HG03135 (cell line): Measurements from ENCODE around the gene CGB3.

Source experiments
- ATAC-seq: cut with Tn5 transposase; IDR thresholded peaks from one replicate; pipeline ENCODE4 v1.9.1; 2021; ENCODE audit warnings: mild to moderate bottlenecking, moderate library complexity; ENCODE audit not compliant: unreplicated experiment

Gene CGB3

DNA sequence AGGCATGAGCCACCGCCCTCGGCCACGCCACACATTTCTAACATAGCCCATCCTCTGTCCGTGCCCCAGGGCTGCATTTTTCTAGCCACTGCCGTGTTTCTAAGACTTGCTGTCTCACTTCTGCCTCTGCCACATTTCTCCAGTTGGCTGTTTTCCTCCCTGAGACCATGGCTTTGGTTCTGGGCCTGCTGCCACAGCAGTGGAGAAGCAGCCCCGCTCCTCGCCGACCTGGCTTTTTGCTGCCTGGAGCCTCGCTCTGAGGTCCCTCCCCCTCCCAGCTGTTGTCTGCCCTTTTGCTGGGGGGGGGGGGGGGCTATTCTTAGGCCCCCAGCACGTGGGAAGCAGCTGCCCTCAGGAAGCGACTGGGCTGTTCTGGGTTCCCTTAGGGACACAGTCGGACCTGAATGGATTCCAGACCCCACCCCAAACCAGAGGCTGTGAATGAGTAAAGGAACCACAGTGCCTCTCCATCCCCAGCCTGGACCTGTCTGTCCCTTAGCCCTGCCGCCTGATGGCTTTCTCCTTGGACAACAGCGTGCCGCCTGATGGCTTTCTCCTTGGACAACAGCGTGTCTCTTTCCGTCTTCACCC is 34.3 kb downstream of the CGB3 start:
- ATAC-seq: no peak

DNA sequence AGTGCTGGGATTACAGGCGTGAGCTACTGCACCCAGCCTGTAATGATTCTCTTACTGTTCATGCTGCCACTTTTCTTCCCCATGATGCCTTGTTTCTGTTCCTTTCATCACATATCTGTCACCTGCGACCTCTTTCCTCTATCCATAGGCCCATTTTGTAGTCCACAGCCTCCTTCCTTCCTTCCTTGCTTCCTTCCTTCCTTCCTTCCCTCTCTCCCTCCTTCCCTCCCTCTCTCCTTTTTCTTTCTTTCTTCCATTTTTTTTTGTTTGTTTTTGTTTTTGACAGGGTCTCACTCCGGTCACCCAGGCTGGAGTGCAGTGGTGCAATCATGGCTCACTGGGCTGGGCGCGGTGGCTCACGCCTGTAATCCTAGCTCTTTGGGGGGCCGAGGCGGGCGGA is 35.3 kb downstream of the CGB3 start:
- no peak for ATAC-seq

GRCh38 chr19:48988286-48988685 is 35.8 kb downstream of the CGB3 start:
- no peak for ATAC-seq

GRCh38 chr19:48987323-48987722 is 36.8 kb downstream of the CGB3 start:
- ATAC-seq: no peak

- no peak for ATAC-seq
These were observed 37.9 kb downstream of the CGB3 start for GRCh38 chr19:48986211-48986610.

- ATAC-seq: no peak
These were observed 38.4 kb downstream of the CGB3 start for GRCh38 chr19:48985711-48986110.

DNA sequence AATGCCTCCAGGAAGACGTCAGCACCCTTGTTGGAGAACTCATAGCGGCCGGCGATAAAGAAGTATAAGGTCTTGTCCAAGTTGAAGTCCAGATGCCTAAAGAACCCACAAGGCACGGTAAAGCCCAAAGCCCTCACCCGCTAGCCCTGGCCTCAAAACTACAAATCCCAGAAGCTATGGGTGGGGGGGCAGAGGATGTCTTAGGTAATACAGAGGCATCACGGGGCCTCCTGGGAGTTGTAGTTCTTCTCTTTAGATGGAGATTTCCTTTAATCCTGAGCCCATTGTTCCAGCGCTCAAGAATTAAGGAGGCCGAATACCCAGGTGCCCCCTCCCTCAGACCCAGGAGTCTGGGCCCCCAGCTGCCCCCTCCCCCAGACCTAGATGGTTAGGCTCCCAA is 41.9 kb downstream of the CGB3 start:
- ATAC-seq: no peak

DNA sequence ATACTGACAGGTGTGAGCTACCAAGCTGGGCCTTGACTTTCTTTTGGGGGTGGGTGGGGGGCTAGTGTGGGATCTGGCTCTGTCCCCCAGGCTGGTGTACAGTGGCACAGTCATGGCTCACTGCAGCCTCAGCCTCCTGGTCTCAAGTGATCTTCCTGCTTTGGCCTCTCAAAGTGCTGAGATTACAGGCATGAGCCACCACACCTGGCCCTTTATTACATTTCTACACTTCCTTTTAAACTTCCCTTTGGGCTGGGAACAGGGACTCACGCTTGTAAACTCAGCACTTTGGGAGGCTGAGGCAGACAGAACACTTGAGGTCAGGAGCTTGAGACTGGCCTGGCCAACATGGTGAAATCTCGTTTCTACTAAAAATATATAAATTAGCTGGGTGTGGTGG is 47.1 kb downstream of the CGB3 start:
- no peak for ATAC-seq

- ATAC-seq: no peak
These were observed 47.9 kb downstream of the CGB3 start for GRCh38 chr19:48975947-48976847.
